ENCODE measurements around the gene UGGT2.
"Not testable (repeated sequence)": the region's sequence is repeated elsewhere in the genome, so short reads cannot be mapped to it uniquely, and the experiment has no call there.

The UGGT2 gene

DNA sequence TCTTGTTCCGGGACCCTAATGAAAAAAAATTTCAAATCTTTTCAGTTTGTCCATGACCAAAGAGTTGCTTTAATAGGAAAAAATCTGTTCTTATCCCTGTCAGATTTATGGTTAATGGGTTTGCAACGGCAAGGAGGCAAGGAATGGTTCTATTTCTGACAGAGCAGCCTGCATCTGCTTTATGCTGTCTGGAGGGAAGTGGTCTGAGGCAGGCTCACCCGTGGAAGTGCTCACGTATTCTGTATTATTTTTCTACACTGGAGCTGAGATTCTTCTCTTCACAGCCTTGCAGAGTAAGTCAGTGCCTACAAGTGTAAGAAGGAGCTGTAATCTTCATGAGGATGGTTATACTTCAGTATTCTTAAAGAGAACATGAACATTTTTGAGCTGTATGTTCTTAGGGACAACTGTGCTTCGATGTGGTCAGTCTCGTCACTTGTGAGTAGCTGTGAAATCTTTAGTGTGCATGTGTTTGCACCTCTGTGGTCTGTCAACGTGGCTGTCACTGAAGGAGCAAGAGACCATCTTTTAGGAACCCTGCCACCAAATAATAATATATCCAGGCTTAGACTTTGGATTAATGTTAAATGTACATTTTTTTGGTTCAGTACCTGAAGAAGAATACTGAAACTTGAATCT, 262.0 kb downstream of the UGGT2 start:
- DNase-seq = no peak

DNA sequence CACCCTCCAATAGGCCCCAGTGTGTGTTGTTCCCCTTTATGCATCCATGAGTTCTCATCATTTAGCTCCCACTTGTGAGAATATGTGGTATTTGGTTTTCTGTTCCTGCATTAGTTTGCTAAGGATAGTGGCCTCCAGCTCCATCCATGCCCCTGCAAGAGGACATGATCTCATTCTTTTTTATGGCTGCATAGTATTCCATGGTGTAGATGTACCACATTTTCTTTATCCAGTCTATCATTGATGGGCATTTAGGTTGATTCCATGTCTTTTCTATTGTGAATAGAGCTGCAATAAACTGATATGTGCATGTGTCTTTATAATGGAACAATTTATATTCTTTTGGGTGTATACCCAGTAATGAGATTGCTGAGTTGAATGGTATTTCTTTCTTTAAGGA, 263.9 kb downstream of the UGGT2 start:
- DNase-seq = not testable (repeated sequence)

DNA sequence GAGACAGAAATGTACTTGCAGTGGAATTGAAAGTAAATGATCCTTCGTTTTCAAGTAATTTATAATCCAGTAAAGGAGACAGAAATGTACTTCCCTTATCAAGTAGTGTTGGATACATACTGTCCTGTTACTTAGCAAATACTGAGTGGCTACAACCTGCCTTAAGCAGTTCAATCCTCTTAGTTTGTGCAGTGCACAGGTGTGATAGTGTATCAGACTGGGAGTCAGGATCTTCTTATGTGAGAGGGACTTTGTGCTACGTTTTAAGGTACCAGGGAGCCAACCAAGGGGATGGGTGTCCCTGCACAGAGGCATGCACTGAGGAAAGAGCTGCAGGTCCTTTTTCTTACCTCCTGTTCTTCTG, 265.1 kb downstream of the UGGT2 start:
- no peak for DNase-seq

DNA sequence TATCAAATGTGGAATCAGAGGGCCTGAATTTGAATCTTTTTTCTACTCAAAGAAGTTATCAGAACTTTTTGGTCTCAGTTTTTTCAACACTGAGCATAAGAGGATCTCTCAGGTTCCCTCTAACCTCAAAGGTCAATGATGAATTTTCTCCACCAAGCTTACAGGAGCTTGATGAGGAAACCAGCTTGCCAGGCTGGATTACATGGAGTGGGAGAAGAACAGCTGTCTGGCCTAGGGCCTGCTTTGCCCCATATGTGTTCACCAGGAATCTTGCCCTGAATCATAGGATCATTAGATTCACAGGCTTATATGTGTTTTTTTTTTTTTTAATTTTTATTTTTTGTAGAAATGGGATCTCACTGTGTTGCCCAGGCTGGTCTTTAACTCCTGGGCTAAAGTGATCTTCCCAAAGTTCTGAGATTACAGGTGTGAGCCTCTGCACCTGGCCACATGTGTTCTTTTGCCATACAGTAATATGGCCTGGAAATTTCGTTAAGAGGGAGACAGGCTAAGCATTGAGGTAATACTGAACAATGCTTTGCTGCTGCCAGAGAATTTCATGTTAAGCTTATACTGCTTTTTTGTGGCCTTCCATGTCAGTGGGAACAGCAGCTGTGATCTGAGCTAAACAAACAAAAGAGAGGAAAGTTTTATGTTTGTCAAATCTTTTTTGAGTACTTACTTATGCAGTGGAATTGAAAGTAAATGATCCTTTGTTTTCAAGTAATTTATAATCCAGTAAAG, 265.7 kb downstream of the UGGT2 start:
- DNase-seq = no peak

GRCh38 chr13:95784900-95785290, 268.3 kb downstream of the UGGT2 start:
- DNase-seq = no peak

- no peak for DNase-seq
These were observed 268.9 kb downstream of the UGGT2 start for GRCh38 chr13:95784161-95784899.

DNA sequence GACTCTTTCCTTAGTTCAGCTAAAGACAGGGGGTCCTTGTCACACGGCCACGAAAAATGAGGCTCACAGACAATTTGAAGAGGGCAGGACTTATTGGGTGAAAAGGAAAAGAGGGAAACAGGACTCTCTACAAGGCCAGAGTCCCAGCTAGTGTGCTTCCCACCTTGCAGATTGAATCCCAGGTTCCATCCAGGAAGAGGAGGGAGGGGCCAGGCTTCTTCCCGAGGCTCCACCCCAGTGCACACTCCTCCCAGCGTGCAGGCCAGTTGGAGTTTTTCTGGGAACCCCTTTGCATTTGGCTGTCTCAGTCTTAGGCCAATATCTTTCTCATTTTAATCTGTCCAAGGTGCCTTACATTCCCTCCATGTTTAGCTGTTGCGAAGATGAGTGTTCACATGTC, 269.5 kb downstream of the UGGT2 start:
- no peak for DNase-seq

- DNase-seq = not testable (repeated sequence)
These were observed 271.3 kb downstream of the UGGT2 start for GRCh38 chr13:95781940-95782339.

DNA sequence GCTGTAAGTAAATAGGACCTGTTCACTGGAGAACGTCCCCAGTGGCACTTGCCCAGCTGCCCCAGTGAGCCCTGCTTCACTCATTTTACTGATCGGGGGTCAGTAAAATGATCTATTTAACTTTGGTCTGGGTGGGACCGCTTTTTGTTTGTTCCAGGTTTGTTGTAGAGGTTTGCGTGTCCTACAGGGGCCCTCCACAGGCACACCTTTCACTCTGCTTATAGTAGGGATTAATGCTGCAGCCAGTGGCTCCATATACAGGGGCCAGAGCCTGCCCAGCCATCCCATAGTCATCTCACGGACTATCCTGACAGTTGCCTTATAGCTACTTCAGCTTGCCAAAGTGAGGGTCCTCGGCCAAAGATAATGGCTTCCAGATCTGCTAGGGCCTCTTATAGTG, 272.2 kb downstream of the UGGT2 start:
- no peak for DNase-seq

DNA sequence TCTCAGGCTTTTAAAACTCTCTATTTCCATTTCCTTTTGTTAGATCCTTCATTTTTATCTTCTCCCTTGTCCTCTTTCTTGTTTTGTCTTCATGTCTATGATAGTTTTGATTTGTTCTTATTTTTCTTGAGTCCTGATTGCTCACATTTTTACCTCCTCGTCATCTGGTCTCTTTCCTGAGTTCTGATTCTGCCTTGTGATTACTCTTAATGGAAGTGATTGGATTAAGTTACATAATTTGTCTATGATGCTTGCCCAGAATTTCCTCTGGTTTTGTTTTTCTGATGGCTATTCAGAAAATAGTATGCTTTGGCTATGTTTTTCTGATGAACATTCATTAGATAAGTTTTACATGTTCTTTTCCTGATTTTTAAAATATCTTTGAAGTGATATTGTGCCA, 273.7 kb downstream of the UGGT2 start:
- no peak for DNase-seq

GRCh38 chr13:95771905-95772304, 281.3 kb downstream of the UGGT2 start:
- no peak for DNase-seq

DNA sequence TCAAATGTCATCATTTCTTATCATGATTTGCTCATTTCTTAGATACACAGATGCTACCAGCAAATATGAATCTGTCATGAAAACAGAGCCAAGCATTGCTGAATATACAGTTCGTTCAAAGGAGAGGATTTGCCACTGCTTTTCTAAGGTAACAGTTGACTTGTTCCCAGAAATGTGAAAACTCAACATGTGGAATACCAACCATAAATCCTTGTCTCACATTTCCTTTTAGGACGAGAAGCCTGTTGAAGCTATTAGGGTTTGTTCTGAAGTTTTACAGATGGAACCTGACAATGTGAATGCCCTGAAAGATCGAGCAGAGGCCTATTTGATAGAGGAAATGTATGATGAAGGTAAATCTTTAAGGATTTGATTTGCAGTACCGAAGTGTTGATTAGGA, 289.6 kb downstream of the UGGT2 start:
- no peak for DNase-seq

GRCh38 chr13:95762626-95763025, 290.6 kb downstream of the UGGT2 start:
- DNase-seq = not testable (repeated sequence)

DNA sequence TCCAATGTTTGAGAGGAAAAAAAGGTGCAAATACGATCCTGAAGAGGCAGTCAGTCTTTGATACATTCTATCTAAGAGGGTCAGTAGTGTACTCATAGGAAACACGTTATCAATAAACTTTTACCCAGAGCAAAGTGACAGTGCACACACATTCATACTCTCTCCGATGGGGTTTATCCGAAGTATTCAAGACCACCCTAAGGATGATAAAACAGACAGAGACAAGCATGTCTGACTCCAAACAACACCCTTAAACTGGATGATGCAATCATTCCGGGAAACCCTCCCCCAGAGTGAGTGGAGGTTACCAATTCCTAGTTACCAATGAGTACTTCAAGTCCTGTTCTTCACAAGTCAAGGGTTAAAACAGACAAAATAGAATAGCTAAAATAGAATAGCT, 297.1 kb downstream of the UGGT2 start:
- no peak for DNase-seq

DNA sequence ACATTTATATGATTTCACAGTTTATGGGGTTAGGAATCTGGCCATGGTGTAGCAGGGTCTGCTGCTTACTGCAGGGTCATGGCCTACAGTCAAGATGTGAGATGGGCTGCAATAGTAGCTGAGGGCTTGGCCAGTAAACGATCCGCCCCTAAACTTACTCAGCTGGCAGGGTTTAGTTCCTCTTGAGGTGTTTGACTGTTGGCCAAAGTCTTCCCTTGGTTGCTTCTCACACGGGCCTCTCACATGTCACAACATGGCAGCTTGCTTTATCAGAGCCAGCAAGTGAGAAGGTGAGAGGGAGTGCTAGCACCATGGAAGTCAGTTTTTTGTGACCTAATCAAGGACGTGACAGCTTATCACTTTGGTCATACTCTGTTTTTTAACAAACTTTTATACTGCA, 299.1 kb downstream of the UGGT2 start:
- DNase-seq = no peak

DNA sequence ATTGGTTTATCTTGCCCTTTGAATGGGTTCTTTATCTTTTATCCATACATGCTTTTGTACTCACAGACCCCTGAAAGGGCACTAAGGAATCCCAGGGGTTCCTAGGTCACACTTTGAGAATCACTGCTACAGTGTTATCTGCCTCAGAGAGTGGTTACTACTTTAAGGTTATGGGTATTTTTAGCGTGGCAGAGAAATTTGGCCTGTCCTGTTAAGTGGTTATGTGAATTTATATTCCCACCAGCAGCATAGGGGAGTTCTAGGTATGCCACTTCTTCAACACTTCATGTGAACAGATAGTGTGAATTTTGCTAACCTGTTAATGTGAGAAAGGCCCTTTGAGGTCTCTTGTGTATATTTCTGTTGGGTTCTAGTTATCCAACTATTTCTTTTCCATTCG, 300.5 kb downstream of the UGGT2 start:
- DNase-seq = no peak

Data from stimulated activated naive CD4-positive, alpha-beta T cell (primary cell).